Measurements from ENCODE around the gene CAMTA1. TPM values are rescaled to one million over a fixed set of nuclear protein-coding genes. Genes with fewer than 3 reads are reported as not detected.

The CAMTA1 gene
- polyA plus RNA-seq, 2 donors: 61.1 to 75.0 TPM

- Histone ChIP-seq H3K9me3 (ENCODE audit: control insufficient read depth in 2 of 2, insufficient read depth in 1 of 2, low read depth in 1 of 2, low read length in 1 of 2) (no peaks in the 10 kb centered on the region), H3K4me1 (ENCODE audit: control insufficient read depth in 2 of 2, insufficient read depth in 2 of 2, low read length in 1 of 2) (no peaks in the 10 kb centered on the region), H3K4me3 (ENCODE audit: low read depth in 1 of 2, low read length in 2 of 2) (no peak overlapping the region), H3K27me3 (ENCODE audit: control insufficient read depth in 1 of 2, insufficient read depth in 2 of 2, low read length in 2 of 2) (no peaks in the 10 kb centered on the region), H3K36me3 (ENCODE audit: control insufficient read depth in 2 of 2, insufficient read depth in 2 of 2, low read length in 1 of 2) (no peaks in the 10 kb centered on the region), H3K27ac (ENCODE audit: low read depth in 2 of 2, low read length in 1 of 2) (no peak overlapping the region)
- WGBS, 2 donors: 77 to 78% methylated on average over 11 of the region's 11 CpGs
These were observed 300.9 kb downstream of the CAMTA1 start for GRCh38 chr1:7086106-7086505.

DNA sequence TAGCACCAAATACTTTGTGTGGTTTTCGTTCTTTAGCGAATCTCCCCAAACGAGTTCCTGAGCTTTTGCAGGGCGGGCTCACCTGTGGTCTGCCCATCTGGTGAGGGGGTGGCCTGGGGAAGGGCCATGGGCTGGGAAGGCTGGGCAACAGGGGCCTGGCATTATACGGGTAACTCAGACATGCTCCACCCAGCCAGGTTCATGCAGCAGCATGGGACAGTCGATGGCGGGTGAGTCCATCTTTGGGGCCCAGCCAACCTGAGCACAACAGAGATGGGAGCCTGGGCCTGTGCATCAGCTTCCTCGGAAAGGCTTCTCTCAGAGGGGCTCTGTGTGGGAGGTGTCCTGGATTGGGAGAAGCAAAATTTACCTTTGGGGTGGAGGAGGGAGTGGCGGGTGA is 302.6 kb downstream of the CAMTA1 start:
- Histone ChIP-seq H3K36me3 (ENCODE audit: control insufficient read depth in 2 of 2, insufficient read depth in 2 of 2, low read length in 1 of 2) (no peaks in the 10 kb centered on the region), H3K27ac (ENCODE audit: low read depth in 2 of 2, low read length in 1 of 2) (no peak overlapping the region), H3K9me3 (ENCODE audit: control insufficient read depth in 2 of 2, insufficient read depth in 1 of 2, low read depth in 1 of 2, low read length in 1 of 2) (no peaks in the 10 kb centered on the region), H3K4me3 (ENCODE audit: low read depth in 1 of 2, low read length in 2 of 2) (no peak overlapping the region), H3K27me3 (ENCODE audit: control insufficient read depth in 1 of 2, insufficient read depth in 2 of 2, low read length in 2 of 2) (no peaks in the 10 kb centered on the region), H3K4me1 (ENCODE audit: control insufficient read depth in 2 of 2, insufficient read depth in 2 of 2, low read length in 1 of 2) (no peaks in the 10 kb centered on the region)
- 87 to 88% methylated on average over 9 of the region's 9 CpGs for WGBS, 2 donors

- no peaks in the 10 kb centered on the region for H3K4me1 ChIP-seq (ENCODE audit: control insufficient read depth in 2 of 2, insufficient read depth in 2 of 2, low read length in 1 of 2)
- 49 to 50% methylated on average over 5 of the region's 5 CpGs for WGBS, 2 donors
- H3K36me3 ChIP-seq (ENCODE audit: control insufficient read depth in 2 of 2, insufficient read depth in 2 of 2, low read length in 1 of 2): no peaks in the 10 kb centered on the region
- no peaks in the 10 kb centered on the region for H3K9me3 ChIP-seq (ENCODE audit: control insufficient read depth in 2 of 2, insufficient read depth in 1 of 2, low read depth in 1 of 2, low read length in 1 of 2)
- no peak overlapping the region for H3K4me3 ChIP-seq (ENCODE audit: low read depth in 1 of 2, low read length in 2 of 2)
- H3K27ac ChIP-seq (ENCODE audit: low read depth in 2 of 2, low read length in 1 of 2): no peak overlapping the region
- no peaks in the 10 kb centered on the region for H3K27me3 ChIP-seq (ENCODE audit: control insufficient read depth in 1 of 2, insufficient read depth in 2 of 2, low read length in 2 of 2)
These were observed 304.2 kb downstream of the CAMTA1 start for GRCh38 chr1:7089497-7089896.

DNA sequence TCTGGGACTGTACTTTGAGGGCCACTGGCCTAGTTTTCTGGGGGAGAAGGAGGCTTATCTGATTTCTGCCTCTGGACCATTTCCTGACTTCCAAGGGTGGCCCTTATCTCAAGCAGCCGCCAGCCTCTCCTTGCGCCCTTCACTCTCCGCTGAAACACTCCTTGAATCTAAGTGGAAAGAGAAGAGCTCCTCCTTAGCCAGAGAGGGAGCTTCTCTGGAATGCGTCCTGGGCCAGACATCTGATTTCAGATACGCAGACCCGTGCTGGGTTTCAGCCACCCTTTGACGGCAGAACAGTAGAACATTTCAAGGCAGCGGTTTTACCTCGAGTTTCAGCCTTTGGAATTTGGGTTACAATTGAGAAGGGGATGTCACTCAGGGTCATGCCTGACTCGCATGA is 308.0 kb downstream of the CAMTA1 start:
- 62 to 69% methylated on average over 10 of the region's 10 CpGs for WGBS, 2 donors
- Histone ChIP-seq H3K36me3 (ENCODE audit: control insufficient read depth in 2 of 2, insufficient read depth in 2 of 2, low read length in 1 of 2) (no peaks in the 10 kb centered on the region), H3K27ac (ENCODE audit: low read depth in 2 of 2, low read length in 1 of 2) (no peak overlapping the region), H3K4me3 (ENCODE audit: low read depth in 1 of 2, low read length in 2 of 2) (no peak overlapping the region), H3K27me3 (ENCODE audit: control insufficient read depth in 1 of 2, insufficient read depth in 2 of 2, low read length in 2 of 2) (peaks cover 0 to 2% of the 10 kb centered on the region in 2 donors), H3K9me3 (ENCODE audit: control insufficient read depth in 2 of 2, insufficient read depth in 1 of 2, low read depth in 1 of 2, low read length in 1 of 2) (peaks cover 0 to 2% of the 10 kb centered on the region in 2 donors), H3K4me1 (ENCODE audit: control insufficient read depth in 2 of 2, insufficient read depth in 2 of 2, low read length in 1 of 2) (no peaks in the 10 kb centered on the region)

DNA sequence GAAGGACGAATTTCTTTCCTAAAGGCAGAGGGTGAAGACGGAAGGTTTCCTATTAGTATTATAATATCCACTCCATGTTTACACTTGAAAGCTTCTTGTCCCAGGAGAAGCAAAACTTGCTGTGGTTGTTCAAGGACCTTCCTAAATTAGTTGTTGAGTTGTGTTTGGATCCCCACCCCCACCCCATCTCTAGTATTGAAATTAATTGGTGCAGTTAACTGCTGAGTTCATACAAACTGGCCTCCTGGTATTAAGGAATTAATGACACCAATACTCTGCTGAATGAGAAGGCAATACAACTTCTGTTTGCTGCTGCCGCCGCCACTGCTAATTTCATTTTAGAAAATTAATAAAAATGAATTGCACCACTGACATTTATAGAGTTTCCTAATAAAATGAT is 308.8 kb downstream of the CAMTA1 start:
- Histone ChIP-seq H3K9me3 (ENCODE audit: control insufficient read depth in 2 of 2, insufficient read depth in 1 of 2, low read depth in 1 of 2, low read length in 1 of 2) (peaks cover 0 to 2% of the 10 kb centered on the region in 2 donors), H3K36me3 (ENCODE audit: control insufficient read depth in 2 of 2, insufficient read depth in 2 of 2, low read length in 1 of 2) (no peaks in the 10 kb centered on the region), H3K27me3 (ENCODE audit: control insufficient read depth in 1 of 2, insufficient read depth in 2 of 2, low read length in 2 of 2) (peaks cover 0 to 2% of the 10 kb centered on the region in 2 donors), H3K27ac (ENCODE audit: low read depth in 2 of 2, low read length in 1 of 2) (no peak overlapping the region), H3K4me1 (ENCODE audit: control insufficient read depth in 2 of 2, insufficient read depth in 2 of 2, low read length in 1 of 2) (no peaks in the 10 kb centered on the region), H3K4me3 (ENCODE audit: low read depth in 1 of 2, low read length in 2 of 2) (no peak overlapping the region)
- 84 to 91% methylated on average over 4 of the region's 4 CpGs for WGBS, 2 donors

DNA sequence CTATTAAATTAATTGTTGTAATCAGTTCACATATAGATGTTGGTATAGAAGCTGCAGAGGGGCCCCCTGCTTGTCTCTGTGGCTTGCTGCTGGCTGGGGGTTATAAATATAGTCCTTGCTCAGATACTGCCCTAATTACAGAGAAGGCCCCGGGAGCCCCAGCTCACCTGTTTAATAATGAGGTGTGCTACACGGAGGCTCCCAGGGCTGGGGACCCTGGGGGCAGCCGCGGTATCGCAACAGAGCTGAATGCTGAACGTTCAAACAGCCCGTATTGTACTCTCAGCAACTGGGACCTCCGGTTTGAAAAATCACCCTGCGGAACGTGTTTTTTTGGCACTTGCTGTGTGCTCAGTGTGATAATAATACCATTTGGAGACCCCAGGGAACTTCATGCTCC is 309.3 kb downstream of the CAMTA1 start:
- H3K36me3 ChIP-seq (ENCODE audit: control insufficient read depth in 2 of 2, insufficient read depth in 2 of 2, low read length in 1 of 2): no peaks in the 10 kb centered on the region
- H3K27me3 ChIP-seq (ENCODE audit: control insufficient read depth in 1 of 2, insufficient read depth in 2 of 2, low read length in 2 of 2): peaks cover 0 to 2% of the 10 kb centered on the region in 2 donors
- H3K9me3 ChIP-seq (ENCODE audit: control insufficient read depth in 2 of 2, insufficient read depth in 1 of 2, low read depth in 1 of 2, low read length in 1 of 2): peaks cover 0 to 2% of the 10 kb centered on the region in 2 donors
- no peak overlapping the region for H3K4me3 ChIP-seq (ENCODE audit: low read depth in 1 of 2, low read length in 2 of 2)
- no peak overlapping the region for H3K27ac ChIP-seq (ENCODE audit: low read depth in 2 of 2, low read length in 1 of 2)
- 52 to 54% methylated on average over 10 of the region's 10 CpGs for WGBS, 2 donors
- no peaks in the 10 kb centered on the region for H3K4me1 ChIP-seq (ENCODE audit: control insufficient read depth in 2 of 2, insufficient read depth in 2 of 2, low read length in 1 of 2)

DNA sequence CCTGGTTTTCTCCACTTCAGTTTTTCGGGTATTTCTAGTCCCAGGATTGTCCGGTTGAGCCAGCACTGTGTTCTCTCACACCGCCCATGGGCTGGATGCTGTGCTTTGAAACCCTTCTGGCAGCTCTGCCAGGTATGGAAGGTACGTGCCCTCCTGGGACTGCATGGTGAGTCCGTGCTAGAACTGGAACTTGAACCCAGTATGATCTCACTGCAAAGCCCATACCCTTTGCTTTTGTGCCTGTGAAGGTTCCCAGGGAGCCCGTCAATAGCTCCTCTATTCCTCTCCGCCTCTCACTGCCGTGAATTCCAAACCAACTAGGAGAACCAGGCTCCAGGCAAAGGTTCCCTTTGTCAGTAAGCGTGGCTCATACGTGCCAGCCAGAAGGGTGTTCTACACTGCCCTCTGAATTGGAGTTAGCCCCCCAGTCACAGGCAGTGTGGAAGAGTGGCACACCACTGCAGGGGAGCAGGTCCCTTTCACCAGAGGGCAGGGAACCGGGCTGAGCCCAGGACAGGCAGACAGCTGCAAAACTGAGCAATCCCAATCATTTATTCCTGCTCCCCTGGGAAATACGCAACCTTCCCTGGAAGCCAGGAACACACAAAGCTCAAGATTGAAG is 310.2 kb downstream of the CAMTA1 start:
- H3K27me3 ChIP-seq (ENCODE audit: control insufficient read depth in 1 of 2, insufficient read depth in 2 of 2, low read length in 2 of 2): peaks cover 0 to 2% of the 10 kb centered on the region in 2 donors
- no peak overlapping the region for H3K4me3 ChIP-seq (ENCODE audit: low read depth in 1 of 2, low read length in 2 of 2)
- peaks cover 0 to 2% of the 10 kb centered on the region in 2 donors for H3K9me3 ChIP-seq (ENCODE audit: control insufficient read depth in 2 of 2, insufficient read depth in 1 of 2, low read depth in 1 of 2, low read length in 1 of 2)
- 75 to 80% methylated on average over 12 of the region's 12 CpGs for WGBS, 2 donors
- no peak overlapping the region for H3K27ac ChIP-seq (ENCODE audit: low read depth in 2 of 2, low read length in 1 of 2)
- no peaks in the 10 kb centered on the region for H3K4me1 ChIP-seq (ENCODE audit: control insufficient read depth in 2 of 2, insufficient read depth in 2 of 2, low read length in 1 of 2)
- H3K36me3 ChIP-seq (ENCODE audit: control insufficient read depth in 2 of 2, insufficient read depth in 2 of 2, low read length in 1 of 2): no peaks in the 10 kb centered on the region

GRCh38 chr1:7097938-7098592 is 312.8 kb downstream of the CAMTA1 start:
- Histone ChIP-seq H3K27me3 (ENCODE audit: control insufficient read depth in 1 of 2, insufficient read depth in 2 of 2, low read length in 2 of 2) (peaks cover 0 to 2% of the 10 kb centered on the region in 2 donors), H3K9me3 (ENCODE audit: control insufficient read depth in 2 of 2, insufficient read depth in 1 of 2, low read depth in 1 of 2, low read length in 1 of 2) (peaks cover 0 to 2% of the 10 kb centered on the region in 2 donors), H3K4me3 (ENCODE audit: low read depth in 1 of 2, low read length in 2 of 2) (no peak overlapping the region), H3K27ac (ENCODE audit: low read depth in 2 of 2, low read length in 1 of 2) (no peak overlapping the region), H3K36me3 (ENCODE audit: control insufficient read depth in 2 of 2, insufficient read depth in 2 of 2, low read length in 1 of 2) (no peaks in the 10 kb centered on the region), H3K4me1 (ENCODE audit: control insufficient read depth in 2 of 2, insufficient read depth in 2 of 2, low read length in 1 of 2) (no peaks in the 10 kb centered on the region)
- WGBS, 2 donors: 65 to 75% methylated on average over 21 of the region's 21 CpGs

GRCh38 chr1:7098641-7099040 is 313.4 kb downstream of the CAMTA1 start:
- Histone ChIP-seq H3K27me3 (ENCODE audit: control insufficient read depth in 1 of 2, insufficient read depth in 2 of 2, low read length in 2 of 2) (peaks cover 0 to 2% of the 10 kb centered on the region in 2 donors), H3K9me3 (ENCODE audit: control insufficient read depth in 2 of 2, insufficient read depth in 1 of 2, low read depth in 1 of 2, low read length in 1 of 2) (peaks cover 0 to 2% of the 10 kb centered on the region in 2 donors), H3K4me1 (ENCODE audit: control insufficient read depth in 2 of 2, insufficient read depth in 2 of 2, low read length in 1 of 2) (no peaks in the 10 kb centered on the region), H3K36me3 (ENCODE audit: control insufficient read depth in 2 of 2, insufficient read depth in 2 of 2, low read length in 1 of 2) (no peaks in the 10 kb centered on the region), H3K27ac (ENCODE audit: low read depth in 2 of 2, low read length in 1 of 2) (no peak overlapping the region), H3K4me3 (ENCODE audit: low read depth in 1 of 2, low read length in 2 of 2) (no peak overlapping the region)
- WGBS, 2 donors: 77 to 84% methylated on average over 7 of the region's 7 CpGs

DNA sequence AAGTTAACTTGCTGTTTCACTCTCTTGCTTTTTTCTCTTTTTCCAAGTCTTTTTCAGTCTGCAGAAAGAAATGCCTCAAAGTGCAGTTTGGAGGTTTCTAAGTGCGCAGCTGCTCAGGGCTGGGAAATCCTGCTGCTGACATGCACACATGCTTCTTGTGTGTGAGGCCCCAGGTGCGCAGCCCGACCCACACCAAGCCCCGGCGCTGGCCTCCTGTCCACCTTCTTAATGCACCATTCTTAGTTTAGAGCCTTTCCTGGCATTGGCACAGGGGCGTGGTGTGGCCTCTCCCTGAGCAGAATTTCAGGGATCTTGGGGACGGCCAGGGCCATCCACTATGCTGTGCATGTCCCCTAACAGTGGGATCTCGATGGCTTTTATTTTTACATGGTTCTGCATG is 315.2 kb downstream of the CAMTA1 start:
- no peaks in the 10 kb centered on the region for H3K36me3 ChIP-seq (ENCODE audit: control insufficient read depth in 2 of 2, insufficient read depth in 2 of 2, low read length in 1 of 2)
- no peak overlapping the region for H3K27ac ChIP-seq (ENCODE audit: low read depth in 2 of 2, low read length in 1 of 2)
- no peak overlapping the region for H3K4me3 ChIP-seq (ENCODE audit: low read depth in 1 of 2, low read length in 2 of 2)
- WGBS, 2 donors: 73 to 75% methylated on average over 8 of the region's 8 CpGs
- no peaks in the 10 kb centered on the region for H3K27me3 ChIP-seq (ENCODE audit: control insufficient read depth in 1 of 2, insufficient read depth in 2 of 2, low read length in 2 of 2)
- H3K4me1 ChIP-seq (ENCODE audit: control insufficient read depth in 2 of 2, insufficient read depth in 2 of 2, low read length in 1 of 2): no peaks in the 10 kb centered on the region
- peaks cover 0 to 2% of the 10 kb centered on the region in 2 donors for H3K9me3 ChIP-seq (ENCODE audit: control insufficient read depth in 2 of 2, insufficient read depth in 1 of 2, low read depth in 1 of 2, low read length in 1 of 2)
